ENCODE measurements around the gene ADAMTS4. TPM values are rescaled to one million over a fixed set of nuclear protein-coding genes. Genes with fewer than 3 reads are reported as not detected.
A peak's percentile ranks its signal among the peaks of the same experiment; 100 is the strongest.

The ADAMTS4 gene
- total RNA-seq, 6 experiments from 2014 or later = 3.4 to 8.3 (median 6.5) TPM

DNA sequence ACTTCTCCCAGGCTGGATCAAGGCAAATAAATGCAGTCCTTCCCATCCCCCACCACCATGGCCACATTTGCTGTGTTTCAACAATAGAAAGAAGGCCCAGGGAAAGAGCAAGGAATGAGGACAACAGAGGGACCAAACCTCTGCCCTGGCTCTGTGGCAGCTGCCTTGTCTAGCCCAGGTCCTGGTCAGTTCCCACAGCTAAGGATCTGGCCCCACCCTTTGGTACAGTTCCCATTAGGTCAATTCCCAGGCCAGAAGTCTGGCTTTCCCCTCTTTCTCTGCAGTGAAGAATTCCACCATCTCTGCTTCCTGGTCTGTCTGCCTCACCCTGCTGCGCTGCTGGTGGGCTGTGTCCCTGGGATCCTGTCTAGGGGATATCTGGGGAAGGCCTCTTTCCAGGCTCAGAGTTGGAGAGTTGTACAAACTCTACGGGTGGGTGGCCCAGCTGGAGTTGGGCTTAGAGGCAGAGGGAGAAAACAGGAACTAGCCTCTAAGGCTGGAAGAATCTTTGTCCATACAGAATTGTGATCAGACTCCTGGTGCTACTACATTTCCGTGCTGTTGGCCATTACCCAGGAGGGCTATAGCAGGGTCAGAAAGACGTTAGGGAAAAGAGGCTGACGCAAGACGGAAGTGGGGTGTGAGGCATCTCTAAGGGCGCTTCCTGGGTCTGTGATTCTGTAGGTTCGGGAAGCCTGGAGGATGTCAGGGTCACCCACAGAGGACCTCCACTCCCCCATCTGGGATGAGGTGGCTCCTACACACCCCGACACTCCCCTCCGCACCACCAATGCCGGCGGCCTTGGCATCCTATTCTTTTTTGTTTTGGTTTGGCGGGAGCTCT lies 2.4 kb upstream of the ADAMTS4 start:
- Mint-ChIP-seq H3K9me3 (no peaks in the 10 kb centered on the region), H3K27me3 (ENCODE audit: insufficient read depth) (peaks cover 5% of the 10 kb centered on the region), H3K27ac (peak overlapping the region; percentile 99), H3K4me1 (ENCODE audit: low read depth) (peaks cover 81% of the 10 kb centered on the region), H3K36me3 (ENCODE audit: low read depth) (peaks cover 15% of the 10 kb centered on the region), H3K4me3 (peak overlapping the region; percentile 95)
- TF ChIP-seq, protein P1, sequence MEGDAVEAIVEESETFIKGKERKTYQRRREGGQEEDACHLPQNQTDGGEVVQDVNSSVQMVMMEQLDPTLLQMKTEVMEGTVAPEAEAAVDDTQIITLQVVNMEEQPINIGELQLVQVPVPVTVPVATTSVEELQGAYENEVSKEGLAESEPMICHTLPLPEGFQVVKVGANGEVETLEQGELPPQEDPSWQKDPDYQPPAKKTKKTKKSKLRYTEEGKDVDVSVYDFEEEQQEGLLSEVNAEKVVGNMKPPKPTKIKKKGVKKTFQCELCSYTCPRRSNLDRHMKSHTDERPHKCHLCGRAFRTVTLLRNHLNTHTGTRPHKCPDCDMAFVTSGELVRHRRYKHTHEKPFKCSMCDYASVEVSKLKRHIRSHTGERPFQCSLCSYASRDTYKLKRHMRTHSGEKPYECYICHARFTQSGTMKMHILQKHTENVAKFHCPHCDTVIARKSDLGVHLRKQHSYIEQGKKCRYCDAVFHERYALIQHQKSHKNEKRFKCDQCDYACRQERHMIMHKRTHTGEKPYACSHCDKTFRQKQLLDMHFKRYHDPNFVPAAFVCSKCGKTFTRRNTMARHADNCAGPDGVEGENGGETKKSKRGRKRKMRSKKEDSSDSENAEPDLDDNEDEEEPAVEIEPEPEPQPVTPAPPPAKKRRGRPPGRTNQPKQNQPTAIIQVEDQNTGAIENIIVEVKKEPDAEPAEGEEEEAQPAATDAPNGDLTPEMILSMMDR (IDR thresholded peaks at IDR 0.05) = no peak
- DNase-seq = peak; percentile 44

DNA sequence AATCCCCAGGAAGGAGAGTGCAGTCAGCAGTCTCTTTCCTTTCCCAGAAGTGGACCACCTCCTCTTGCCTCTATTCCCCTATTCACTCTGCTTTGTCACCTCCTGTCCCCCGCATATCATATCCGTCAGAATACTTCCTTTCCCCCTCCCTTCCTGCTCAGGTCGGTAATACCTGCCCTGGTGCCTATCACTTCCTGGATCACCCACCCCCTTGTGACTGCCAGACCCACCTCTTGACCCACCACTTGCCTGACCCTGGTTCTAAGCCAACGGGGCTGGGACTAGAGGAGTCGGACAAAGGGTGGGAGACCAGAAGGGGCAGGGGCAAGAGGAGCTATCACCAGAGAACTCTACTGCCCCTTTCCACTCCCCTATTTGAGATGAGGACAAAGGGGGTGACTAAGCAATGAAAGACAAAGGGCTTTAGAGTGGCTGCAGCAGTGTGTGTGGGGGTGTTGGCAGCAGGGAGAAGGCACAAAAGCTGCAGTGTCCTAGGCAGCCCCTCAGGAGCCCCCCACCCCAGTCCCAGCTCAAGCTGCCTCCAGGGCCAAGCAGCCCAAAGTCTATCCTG lies 1.7 kb upstream of the ADAMTS4 start:
- no peak for DNase-seq
- TF ChIP-seq, protein P1 (IDR thresholded peaks at IDR 0.05) = no peak
- H3K27me3 Mint-ChIP-seq (ENCODE audit: insufficient read depth) = peaks cover 5% of the 10 kb centered on the region
- H3K4me1 Mint-ChIP-seq (ENCODE audit: low read depth) = peaks cover 74% of the 10 kb centered on the region
- H3K4me3 Mint-ChIP-seq = no peak overlapping the region
- H3K27ac Mint-ChIP-seq = peak overlapping the region; percentile 99
- H3K9me3 Mint-ChIP-seq = no peaks in the 10 kb centered on the region
- H3K36me3 Mint-ChIP-seq (ENCODE audit: low read depth) = peaks cover 13% of the 10 kb centered on the region

DNA sequence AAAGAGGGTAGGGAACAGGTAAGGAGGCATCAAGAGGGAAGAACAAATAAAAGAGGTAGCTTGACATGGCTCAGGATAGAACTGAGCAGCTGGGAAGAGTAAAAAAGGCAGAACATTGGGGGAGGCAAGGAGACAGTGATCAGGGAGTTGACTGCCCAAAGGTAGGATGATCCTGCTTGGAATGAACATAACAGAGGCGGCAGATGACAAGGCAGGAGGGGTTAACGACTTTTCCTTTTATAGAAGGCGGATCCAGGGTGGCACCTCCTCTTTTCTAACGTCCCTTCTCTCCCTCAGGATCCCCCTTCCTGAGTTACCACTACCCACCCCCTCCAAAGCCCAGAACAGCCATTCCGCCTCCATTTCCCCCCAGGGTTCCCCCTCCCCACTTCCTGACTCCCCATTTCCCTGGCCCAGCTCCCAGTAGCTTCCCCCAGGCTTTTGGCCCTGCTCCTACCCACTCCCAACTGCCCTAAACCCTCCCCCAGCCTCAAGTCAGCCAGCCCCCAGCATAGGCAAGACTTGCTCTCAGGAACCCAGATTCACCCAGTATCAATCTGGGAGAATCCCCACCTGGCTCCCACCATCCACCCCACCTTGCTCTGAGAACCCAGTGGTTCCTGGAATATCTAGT lies 769 bp upstream of the ADAMTS4 start:
- H3K4me3 Mint-ChIP-seq = peak overlapping the region; percentile 81; the same call in 1 of the 2 replicates
- peaks cover 5% of the 10 kb centered on the region for H3K27me3 Mint-ChIP-seq (ENCODE audit: insufficient read depth)
- H3K27ac Mint-ChIP-seq = peak overlapping the region; percentile 99

DNA sequence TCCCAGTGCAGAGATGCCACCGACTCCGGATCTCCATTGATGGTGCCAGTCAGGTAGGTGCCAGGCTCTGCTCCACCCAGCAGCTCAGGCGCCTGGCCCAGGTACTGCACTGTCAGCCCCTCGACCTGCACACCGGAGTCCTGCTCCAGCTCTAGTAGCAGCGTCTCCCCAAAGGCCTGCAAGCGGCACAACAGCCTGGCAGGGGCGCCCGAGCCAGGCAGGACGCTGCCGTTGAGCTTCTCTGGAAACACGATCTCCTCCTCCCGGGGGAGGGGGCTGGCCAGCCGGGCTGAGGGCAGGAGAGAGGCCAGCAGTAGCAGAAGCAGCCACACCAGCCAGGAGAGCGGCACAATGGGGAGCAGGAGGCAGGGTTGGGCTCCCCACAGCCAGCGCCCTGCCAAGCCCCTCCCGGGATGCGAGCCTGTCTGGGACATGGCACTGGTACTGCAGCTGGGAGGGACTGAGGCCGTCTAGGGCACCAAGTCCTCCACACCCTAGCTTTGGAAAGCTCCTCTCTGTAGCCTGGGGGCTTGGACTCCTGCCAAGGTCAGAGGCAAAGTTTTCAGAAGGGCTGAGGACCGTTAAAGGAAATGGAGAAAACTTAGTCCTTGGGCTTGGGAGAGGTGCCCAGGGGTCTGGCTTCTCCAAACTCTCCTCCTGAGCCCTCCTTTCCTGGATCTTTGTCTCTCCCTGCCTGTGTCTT lies 509 bp downstream of the ADAMTS4 start:
- H3K27ac Mint-ChIP-seq = peak overlapping the region; percentile 86
- peaks cover 56% of the 10 kb centered on the region for H3K4me1 Mint-ChIP-seq (ENCODE audit: low read depth)
- H3K9me3 Mint-ChIP-seq = no peaks in the 10 kb centered on the region
- peaks cover 3% of the 10 kb centered on the region; the same call in 1 of the 2 replicates for H3K36me3 Mint-ChIP-seq (ENCODE audit: low read depth)
- TF ChIP-seq, protein P1 (IDR thresholded peaks at IDR 0.05) = no peak
- peaks cover 5% of the 10 kb centered on the region for H3K27me3 Mint-ChIP-seq (ENCODE audit: insufficient read depth)
- peak; percentile 32 for DNase-seq
- peak overlapping the region; percentile 81 for H3K4me3 Mint-ChIP-seq

More for the DNA sequence above, 769 bp upstream of the ADAMTS4 start:
- Mint-ChIP-seq H3K9me3 (no peaks in the 10 kb centered on the region), H3K36me3 (ENCODE audit: low read depth) (peaks cover 13% of the 10 kb centered on the region), H3K4me1 (ENCODE audit: low read depth) (peaks cover 67% of the 10 kb centered on the region)
- no peak for DNase-seq
- TF ChIP-seq, protein P1 (IDR thresholded peaks at IDR 0.05) = no peak

DNA sequence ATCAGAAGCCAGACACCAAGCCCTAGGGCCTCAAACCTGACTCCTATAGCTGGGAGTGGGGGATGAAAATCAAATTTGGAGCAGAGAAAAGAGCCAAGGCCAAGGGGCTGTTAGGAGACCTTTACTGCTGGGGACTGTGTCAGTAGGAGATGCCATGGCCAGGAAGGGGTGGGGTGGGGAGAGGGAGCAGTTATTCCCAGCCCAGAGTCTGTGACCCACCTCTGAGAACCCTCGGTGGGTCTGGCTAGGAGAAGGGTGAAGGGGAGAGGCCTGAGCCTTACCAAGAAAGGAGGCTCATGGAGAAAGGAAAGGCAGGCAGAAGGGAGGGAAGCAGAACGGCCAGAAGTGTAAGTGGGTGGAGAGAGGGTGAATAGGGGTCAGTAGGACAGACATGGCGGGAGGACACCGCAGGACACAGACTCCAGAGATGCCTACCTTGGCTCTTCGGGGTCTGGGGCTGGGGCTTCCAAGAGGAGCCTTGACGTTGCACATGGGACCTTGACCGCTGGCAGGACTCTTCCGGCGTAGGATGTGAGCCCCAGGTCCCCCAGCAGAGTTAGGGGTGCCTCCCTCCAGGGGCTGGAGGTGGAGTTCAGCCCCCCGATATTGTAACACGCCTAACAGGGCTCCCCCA lies 1.2 kb downstream of the ADAMTS4 start:
- peaks cover 58% of the 10 kb centered on the region for H3K4me1 Mint-ChIP-seq (ENCODE audit: low read depth)

More for the DNA sequence above, 1.2 kb downstream of the ADAMTS4 start:
- H3K9me3 Mint-ChIP-seq = no peaks in the 10 kb centered on the region
- TF ChIP-seq, protein P1 (IDR thresholded peaks at IDR 0.05) = no peak
- H3K36me3 Mint-ChIP-seq (ENCODE audit: low read depth) = peaks cover under 1% of the 10 kb centered on the region; the same call in 1 of the 2 replicates
- no peak for DNase-seq
- peak overlapping the region; percentile 81 for H3K4me3 Mint-ChIP-seq
- H3K27ac Mint-ChIP-seq = peak overlapping the region; percentile 86
- H3K27me3 Mint-ChIP-seq (ENCODE audit: insufficient read depth) = peaks cover 5% of the 10 kb centered on the region

Data from HFFc6 (cell line).